H9 (cell line): ENCODE measurements around the gene SQSTM1. TPM values are rescaled to one million over a fixed set of nuclear protein-coding genes. Genes with fewer than 3 reads are reported as not detected.

Experiments
- DNase-seq: peaks from one replicate; pipeline ENCODE4 v3.0.0-alpha.2; 2017
- H2AFZ ChIP-seq: one replicate; pipeline ENCODE4 v1.6.1; 2013; ENCODE audit warnings: mild to moderate bottlenecking, low read length, control low read depth, moderate library complexity
- H2AK5ac ChIP-seq: 2 replicates; pipeline ENCODE4 v1.6.1; 2013; ENCODE audit warnings: low read length, control low read depth, mixed read lengths; ENCODE audit not compliant: insufficient read length
- H2BK120ac ChIP-seq: one replicate; pipeline ENCODE4 v1.6.1; 2013; ENCODE audit warnings: low read depth, mild to moderate bottlenecking, low read length, control low read depth, inconsistent platforms; ENCODE audit not compliant: poor library complexity, severe bottlenecking
- H2BK12ac ChIP-seq: 2 replicates; pipeline ENCODE4 v1.6.1; 2013; ENCODE audit warnings: low read length, control low read depth, mixed read lengths, low read depth; ENCODE audit not compliant: insufficient read length
- H2BK15ac ChIP-seq: 2 replicates; pipeline ENCODE4 v1.6.1; 2013; ENCODE audit warnings: low read depth, low read length, control low read depth
- H2BK20ac ChIP-seq: one replicate; pipeline ENCODE4 v1.6.1; 2013; ENCODE audit warnings: low read depth, mild to moderate bottlenecking, low read length, control low read depth, inconsistent platforms; ENCODE audit not compliant: poor library complexity, severe bottlenecking
- H2BK5ac ChIP-seq: 2 replicates; pipeline ENCODE4 v1.6.1; 2013; ENCODE audit warnings: low read length, control low read depth, mixed read lengths; ENCODE audit not compliant: insufficient read length
- H3K14ac ChIP-seq: 2 replicates; pipeline ENCODE4 v1.6.1; 2013; ENCODE audit warnings: low read length, control low read depth; ENCODE audit not compliant: insufficient read depth
- H3K18ac ChIP-seq: 2 replicates; pipeline ENCODE4 v1.6.1; 2013; ENCODE audit warnings: low read depth, mild to moderate bottlenecking, mixed read lengths, low read length, control low read depth; ENCODE audit not compliant: insufficient read length
- H3K23ac ChIP-seq: 2 replicates; pipeline ENCODE4 v1.6.1; 2013; ENCODE audit warnings: low read length, control low read depth, mixed read lengths, low read depth; ENCODE audit not compliant: insufficient read length
- H3K23me2 ChIP-seq: 2 replicates; pipeline ENCODE4 v1.6.1; 2013; ENCODE audit warnings: low read depth, mild to moderate bottlenecking, mixed read lengths, low read length, control low read depth; ENCODE audit not compliant: insufficient read length, poor library complexity, severe bottlenecking
- H3K27ac ChIP-seq: 2 replicates; pipeline ENCODE4 v1.5.1; 2013; ENCODE audit warnings: low read length, control low read depth, mixed read lengths, low read depth; ENCODE audit not compliant: insufficient read length
- H3K27me3 ChIP-seq: 2 replicates; pipeline ENCODE4 v1.6.1; 2013; ENCODE audit warnings: low read length, control low read depth, inconsistent platforms; ENCODE audit not compliant: insufficient read depth
- H3K4ac ChIP-seq: 2 replicates; pipeline ENCODE4 v1.6.1; 2013; ENCODE audit warnings: low read depth, mild to moderate bottlenecking, control low read depth, inconsistent platforms, low read length, moderate library complexity
- H3K4me1 ChIP-seq: 2 replicates; pipeline ENCODE4 v1.6.1; 2013; ENCODE audit warnings: low read length, control low read depth, inconsistent platforms; ENCODE audit not compliant: insufficient read depth
- H3K4me2 ChIP-seq: 2 replicates; pipeline ENCODE4 v1.6.1; 2013; ENCODE audit warnings: low read length, control low read depth, mixed read lengths; ENCODE audit not compliant: insufficient read length, insufficient read depth
- H3K56ac ChIP-seq: 2 replicates; pipeline ENCODE4 v1.6.1; 2013; ENCODE audit warnings: low read depth, mild to moderate bottlenecking, mixed read lengths, low read length, control low read depth; ENCODE audit not compliant: insufficient read length
- H3K79me1 ChIP-seq: 2 replicates; pipeline ENCODE4 v1.6.1; 2013; ENCODE audit warnings: low read depth, mild to moderate bottlenecking, moderate library complexity, low read length, control low read depth, inconsistent platforms; ENCODE audit not compliant: insufficient read depth, poor library complexity, severe bottlenecking
- H3K79me2 ChIP-seq: 2 replicates; pipeline ENCODE4 v1.6.1; 2013; ENCODE audit warnings: low read length, control low read depth, inconsistent platforms; ENCODE audit not compliant: insufficient read depth
- H3K9ac ChIP-seq: 2 replicates; pipeline ENCODE4 v1.6.1; 2013; ENCODE audit warnings: low read length, control low read depth, mixed read lengths; ENCODE audit not compliant: insufficient read length; ENCODE audit errors: extremely low read depth
- H3K9me3 ChIP-seq: one replicate; pipeline ENCODE4 v1.6.1; 2013; ENCODE audit warnings: low read depth, low read length, inconsistent platforms; ENCODE audit not compliant: control insufficient read depth
- H3T11ph ChIP-seq: one replicate; pipeline ENCODE4 v1.6.1; 2013; ENCODE audit warnings: mild to moderate bottlenecking, low read length, control low read depth, inconsistent platforms
- H4K20me1 ChIP-seq: one replicate; pipeline ENCODE4 v1.6.1; 2013; ENCODE audit not compliant: control insufficient read depth, insufficient read length, insufficient read depth
- H4K5ac ChIP-seq: 2 replicates; pipeline ENCODE4 v1.6.1; 2013; ENCODE audit warnings: low read depth, mild to moderate bottlenecking, mixed read lengths, low read length, control low read depth; ENCODE audit not compliant: insufficient read length
- H4K8ac ChIP-seq: replicated peaks from 2 replicates; pipeline ENCODE4 v1.6.1; 2013; ENCODE audit warnings: low read length, control low read depth, mixed read lengths, low read depth; ENCODE audit not compliant: insufficient read length
- H4K91ac ChIP-seq: 2 replicates; pipeline ENCODE4 v1.6.1; 2013; ENCODE audit warnings: low read depth, mild to moderate bottlenecking, moderate library complexity, mixed read lengths, low read length, control low read depth; ENCODE audit not compliant: insufficient read length
- H3K27ac Mint-ChIP-seq, 3 experiments: 2 replicates in 2 of 3; 3 replicates in 1 of 3; pipeline ENCODE4 v1.8.0; 2020 to 2021; ENCODE audit warnings: mixed read lengths in 3 of 3, mild to moderate bottlenecking in 1 of 3, moderate library complexity in 1 of 3
- H3K27me3 Mint-ChIP-seq: 2 replicates; pipeline ENCODE4 v1.8.0; 2021; ENCODE audit warnings: low read depth, mild to moderate bottlenecking, moderate library complexity, mixed read lengths
- H3K36me3 Mint-ChIP-seq, 3 experiments: 2 replicates in 2 of 3; 3 replicates in 1 of 3; pipeline ENCODE4 v1.8.0; 2020 to 2021; ENCODE audit warnings: low read depth in 3 of 3, mixed read lengths in 3 of 3; ENCODE audit not compliant: insufficient read depth in 1 of 3
- H3K4me1 Mint-ChIP-seq, 2 experiments: 2 replicates each; pipeline ENCODE4 v1.8.0; 2020; ENCODE audit warnings: mixed read lengths in 2 of 2
- H3K4me3 Mint-ChIP-seq, 2 experiments: 2 replicates in 1 of 2; 3 replicates in 1 of 2; pipeline ENCODE4 v1.8.0; 2020 to 2021; ENCODE audit warnings: mild to moderate bottlenecking in 2 of 2, mixed read lengths in 2 of 2, moderate library complexity in 1 of 2
- H3K9me3 Mint-ChIP-seq, 2 experiments: 2 replicates in 1 of 2; 3 replicates in 1 of 2; pipeline ENCODE4 v1.8.0; 2020; ENCODE audit warnings: mild to moderate bottlenecking in 2 of 2, mixed read lengths in 2 of 2, moderate library complexity in 1 of 2
- WGBS: extraction: QIAGEN DNeasy Blood & Tissue Kit; methylation state at CpG from one replicate; pipeline ENCODE4 v1.1.7; 2013; ENCODE audit warnings: missing lambda C conversion rate, low lambda C conversion rate, mixed read lengths; ENCODE audit not compliant: insufficient read length; ENCODE audit errors: extremely low coverage; 5-methylcytosine and 5-hydroxymethylcytosine counted together
- total RNA-seq: library from RNA; stranded (reverse); gene quantifications from 2 replicates; pipeline ENCODE4 v1.2.1, GENCODE V29; 2021
- TF ChIP-seq, protein P1 (sequence below): fragments of 200-600 bp; sonication (generic); conservative IDR thresholded peaks from 3 replicates; pipeline ENCODE4 v1.8.0; 2021; ENCODE audit warnings: antibody characterized with exemption, mild to moderate bottlenecking

SQSTM1 gene
- total RNA-seq, 1 experiment from 2014 or later: 144 TPM

DNA sequence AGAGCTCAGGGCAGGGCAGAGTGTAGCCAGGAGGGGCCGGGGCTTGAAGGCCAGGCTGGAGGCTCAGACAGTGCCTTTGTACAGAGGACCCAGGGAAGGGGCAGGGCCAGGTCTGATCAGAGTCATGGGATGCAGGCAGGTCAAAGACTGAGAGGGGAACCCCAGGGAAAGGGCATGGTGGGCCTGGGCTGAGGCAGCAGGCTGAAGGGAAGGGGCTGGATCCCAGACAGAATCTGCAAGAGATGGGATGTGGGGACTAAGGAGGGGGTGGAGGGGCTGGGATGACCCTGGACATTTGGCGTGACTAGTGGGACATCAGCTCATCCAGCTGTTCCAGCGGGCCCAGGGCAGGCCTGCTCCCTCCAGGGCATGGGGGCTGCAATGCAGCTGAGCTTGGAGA, 53.4 kb downstream of the SQSTM1 start:
- H3K14ac ChIP-seq: no peak overlapping the region

More for the DNA sequence above, 53.4 kb downstream of the SQSTM1 start:
- no peaks in the 10 kb centered on the region for H3K27me3 ChIP-seq
- H2BK12ac ChIP-seq: no peak overlapping the region
- no peak overlapping the region for H3K4me2 ChIP-seq
- DNase-seq: no peak
- H3K36me3 Mint-ChIP-seq: peaks cover 8 to 44% (median 34%) of the 10 kb centered on the region in 3 experiments
- no peaks in the 10 kb centered on the region for H3K79me1 ChIP-seq
- H3K4me3 Mint-ChIP-seq: no peak overlapping the region
- no peak overlapping the region for H3K27ac ChIP-seq
- no peaks in the 10 kb centered on the region for H3K79me2 ChIP-seq
- H3K4ac ChIP-seq: no peak overlapping the region
- no peaks in the 10 kb centered on the region for H4K20me1 ChIP-seq
- no peaks in the 10 kb centered on the region for H3K9me3 Mint-ChIP-seq
- H3K9ac ChIP-seq: no peak overlapping the region
- H3K27ac Mint-ChIP-seq: no peak overlapping the region; a peak in 1 of 7 replicates
- no peak overlapping the region for H2AFZ ChIP-seq
- H3K9me3 ChIP-seq: no peaks in the 10 kb centered on the region
- no peak overlapping the region for H2BK20ac ChIP-seq
- no peak overlapping the region for H2BK15ac ChIP-seq
- H3K23ac ChIP-seq: no peak overlapping the region
- no peaks in the 10 kb centered on the region for H3K23me2 ChIP-seq
- no peak overlapping the region for H2AK5ac ChIP-seq
- H3T11ph ChIP-seq: no peak overlapping the region
- no peak overlapping the region for H2BK120ac ChIP-seq
- no peak overlapping the region for H4K91ac ChIP-seq
- no peaks in the 10 kb centered on the region for H3K4me1 ChIP-seq
- no peak overlapping the region for H4K8ac ChIP-seq
- H3K56ac ChIP-seq: no peak overlapping the region
- H3K18ac ChIP-seq: no peak overlapping the region
- peaks cover 1% of the 10 kb centered on the region; the same call in 1 of the 2 replicates for H3K27me3 Mint-ChIP-seq
- H4K5ac ChIP-seq: no peak overlapping the region
- H3K4me1 Mint-ChIP-seq: peaks cover 2 to 7% of the 10 kb centered on the region in 2 experiments; a peak in 2 of 4 replicates
- TF ChIP-seq, protein P1, sequence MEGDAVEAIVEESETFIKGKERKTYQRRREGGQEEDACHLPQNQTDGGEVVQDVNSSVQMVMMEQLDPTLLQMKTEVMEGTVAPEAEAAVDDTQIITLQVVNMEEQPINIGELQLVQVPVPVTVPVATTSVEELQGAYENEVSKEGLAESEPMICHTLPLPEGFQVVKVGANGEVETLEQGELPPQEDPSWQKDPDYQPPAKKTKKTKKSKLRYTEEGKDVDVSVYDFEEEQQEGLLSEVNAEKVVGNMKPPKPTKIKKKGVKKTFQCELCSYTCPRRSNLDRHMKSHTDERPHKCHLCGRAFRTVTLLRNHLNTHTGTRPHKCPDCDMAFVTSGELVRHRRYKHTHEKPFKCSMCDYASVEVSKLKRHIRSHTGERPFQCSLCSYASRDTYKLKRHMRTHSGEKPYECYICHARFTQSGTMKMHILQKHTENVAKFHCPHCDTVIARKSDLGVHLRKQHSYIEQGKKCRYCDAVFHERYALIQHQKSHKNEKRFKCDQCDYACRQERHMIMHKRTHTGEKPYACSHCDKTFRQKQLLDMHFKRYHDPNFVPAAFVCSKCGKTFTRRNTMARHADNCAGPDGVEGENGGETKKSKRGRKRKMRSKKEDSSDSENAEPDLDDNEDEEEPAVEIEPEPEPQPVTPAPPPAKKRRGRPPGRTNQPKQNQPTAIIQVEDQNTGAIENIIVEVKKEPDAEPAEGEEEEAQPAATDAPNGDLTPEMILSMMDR: no peak
- WGBS: no CpG with 5 or more reads among the region's 3 CpGs
- H2BK5ac ChIP-seq: no peak overlapping the region
